ENCODE data around the gene MYO5A.

GRCh38 chr15:52515343-52515742 lies 13.3 kb downstream of the MYO5A start:
- TF ChIP-seq CTCF (IDR thresholded peaks at IDR 0.05) = no peak
- TF ChIP-seq POLR2A (IDR thresholded peaks at IDR 0.05; ENCODE audit: low read depth) = no peak
